B cell (primary cell): Measurements from ENCODE around the gene PAMR1. TPM values are rescaled to one million over a fixed set of nuclear protein-coding genes. Genes with fewer than 3 reads are reported as not detected.

ENCODE experiments used
- ATAC-seq: fragments of 200-7000 bp; cut with Tn5 transposase; one replicate; pipeline ENCODE4 v1.10.0; 2021; ENCODE audit warnings: low read depth, mild to moderate bottlenecking, moderate number of reproducible peaks, moderate library complexity
- CTCF ChIA-PET: fragments of 350-600 bp; sonication (Branson Sonifier 250); formaldehyde crosslinking; loops from one replicate; lab custom pipeline; 2021; ENCODE audit warnings: antibody characterized with exemption, inconsistent platforms; lab: Charles Lee
- POLR2A ChIA-PET: fragments of 350-600 bp; sonication (Branson Sonifier 250); formaldehyde crosslinking; loops from one replicate; lab custom pipeline; 2021; ENCODE audit warnings: antibody characterized with exemption; lab: Charles Lee
- DNase-seq: peaks from one replicate; pipeline ENCODE4 v3.0.0; 2013
- H2AFZ ChIP-seq: 2 replicates; pipeline ENCODE4 v1.6.1; 2012; ENCODE audit warnings: mild to moderate bottlenecking, low read depth, low read length; ENCODE audit not compliant: insufficient read depth, poor library complexity, severe bottlenecking
- H3K27ac ChIP-seq, 2 donors: 1 replicate in 1 of 2; 2 replicates in 1 of 2; pipeline ENCODE4 v1.5.1; 2012 to 2013; ENCODE audit warnings: low read length in 2 of 2, mild to moderate bottlenecking in 2 of 2, moderate library complexity in 1 of 2
- H3K27me3 ChIP-seq, 4 experiments: fragments of 200-600 bp in 1 of 4; sonication (generic) in 1 of 4; replicated peaks in 1 of 4; 1 replicate in 2 of 4; 2 replicates in 2 of 4; pipeline versions ENCODE4 v1.6.1 to v1.7.0; 2013 to 2016; ENCODE audit warnings: low read length in 3 of 4, mild to moderate bottlenecking in 2 of 4, mixed read lengths in 1 of 4, moderate library complexity in 1 of 4; ENCODE audit not compliant: insufficient read depth in 4 of 4, control insufficient read depth in 3 of 4; ENCODE audit errors: control extremely low read depth in 1 of 4
- H3K36me3 ChIP-seq, 2 experiments: replicated peaks in 1 of 2; 1 replicate in 1 of 2; 2 replicates in 1 of 2; pipeline versions ENCODE4 v1.6.1 to v1.7.1; 2013; ENCODE audit warnings: low read length in 1 of 2; ENCODE audit not compliant: insufficient read depth in 2 of 2, control insufficient read depth in 1 of 2; ENCODE audit errors: control extremely low read depth in 1 of 2, extremely low read depth in 1 of 2
- H3K4me1 ChIP-seq, 2 donors: fragments of 200-600 bp in 1 of 2; sonication (generic) in 1 of 2; 1 replicate in 1 of 2; 2 replicates in 1 of 2; pipeline versions ENCODE4 v1.5.1 to v1.6.1; 2013 to 2017; ENCODE audit warnings: low read length in 2 of 2; ENCODE audit not compliant: control insufficient read depth in 2 of 2, insufficient read depth in 2 of 2
- H3K4me2 ChIP-seq: replicated peaks from 2 replicates; pipeline ENCODE3; 2012; ENCODE audit warnings: mild to moderate bottlenecking, low read depth, low read length; ENCODE audit not compliant: poor library complexity, severe bottlenecking
- H3K4me3 ChIP-seq, 5 experiments: fragments of 200-600 bp in 1 of 5; sonication (generic) in 1 of 5; 1 replicate in 3 of 5; 2 replicates in 2 of 5; pipeline versions ENCODE4 v1.5.1 to v1.7.0; 2011 to 2016; ENCODE audit warnings: low read length in 4 of 5, mild to moderate bottlenecking in 4 of 5, low read depth in 2 of 5, control low read depth in 1 of 5, moderate library complexity in 1 of 5; ENCODE audit not compliant: insufficient read depth in 1 of 5; ENCODE audit errors: control extremely low read depth in 1 of 5, extremely low read depth in 1 of 5
- H3K79me2 ChIP-seq: fragments of 200-600 bp; sonication (generic); one replicate; pipeline ENCODE4 v1.6.0; 2016; ENCODE audit warnings: low read length; ENCODE audit not compliant: control insufficient read depth, insufficient read depth
- H3K9ac ChIP-seq: fragments of 200-600 bp; sonication (generic); 2 replicates; pipeline ENCODE4 v1.6.1; 2017; ENCODE audit warnings: mild to moderate bottlenecking, low read length, moderate library complexity
- H3K9me3 ChIP-seq, 3 donors: one replicate each; pipeline versions ENCODE4 v1.6.1 to v1.7.1; 2013; ENCODE audit warnings: low read length in 2 of 3; ENCODE audit not compliant: control insufficient read depth in 2 of 3, insufficient read depth in 1 of 3; ENCODE audit errors: control extremely low read depth in 1 of 3
- H4K20me1 ChIP-seq: 2 replicates; pipeline ENCODE4 v1.6.0; 2012; ENCODE audit warnings: mild to moderate bottlenecking, low read length; ENCODE audit not compliant: insufficient read depth, control insufficient read depth, poor library complexity, severe bottlenecking
- H3K27ac Mint-ChIP-seq: one replicate; pipeline ENCODE4 v1.8.0; 2021; ENCODE audit warnings: mixed read lengths
- H3K27me3 Mint-ChIP-seq: one replicate; pipeline ENCODE4 v1.8.0; 2021; ENCODE audit warnings: mixed read lengths
- H3K4me1 Mint-ChIP-seq: one replicate; pipeline ENCODE4 v1.8.0; 2021; ENCODE audit warnings: mixed read lengths
- H3K4me3 Mint-ChIP-seq: one replicate; pipeline ENCODE4 v1.8.0; 2021; ENCODE audit warnings: mixed read lengths
- H3K9me3 Mint-ChIP-seq: one replicate; pipeline ENCODE4 v1.8.0; 2022; ENCODE audit warnings: mixed read lengths; ENCODE audit not compliant: insufficient read depth
- CTCF ChIP-seq: fragments of 200-600 bp; IDR thresholded peaks from one replicate; pipeline ENCODE4 v1.8.0; 2022; ENCODE audit warnings: antibody characterized with exemption, mild to moderate bottlenecking
- EZH2 ChIP-seq: IDR thresholded peaks from 2 replicates; pipeline ENCODE4 v1.6.1; 2012; ENCODE audit warnings: borderline replicate concordance, low read depth, mild to moderate bottlenecking, moderate library complexity, low read length; ENCODE audit not compliant: insufficient read depth, poor library complexity, severe bottlenecking
- WGBS: methylation state at CpG from one replicate; pipeline ENCODE4 v1.1.5; 2013; ENCODE audit warnings: missing lambda C conversion rate; ENCODE audit not compliant: insufficient coverage; 5-methylcytosine and 5-hydroxymethylcytosine counted together
- intact Hi-C: fragments of 100-400 bp; cut with micrococcal nuclease; formaldehyde crosslinking; loops from one replicate; pipeline ENCODE4 v1.10.0; 2022
- polyA plus RNA-seq: library from polyadenylated mRNA; depleted of rRNA; stranded (reverse); fragments of >200 nt; gene quantifications from 2 replicates; pipeline ENCODE4 v1.2.3, GENCODE V29; 2012
- total RNA-seq, 2 donors: library from RNA; stranded (reverse); fragments of 120-200 nt in 1 of 2; gene quantifications; 1 replicate in 1 of 2; 2 replicates in 1 of 2; pipeline versions ENCODE4 v1.2.3 to v1.2.4, GENCODE V29; 2013 to 2022

PAMR1 gene
- total and polyA plus RNA-seq, 2 donors (not counting 1 experiment from before 2014, with no cell fraction given): not detected

GRCh38 chr11:35466058-35466457 is 59.4 kb downstream of the PAMR1 start:
- intact Hi-C loops: no loop called here
- TF ChIP-seq EZH2 (no peak), CTCF (no peak)
- H3K27ac Mint-ChIP-seq: no peak overlapping the region
- H3K4me3 ChIP-seq: no peak overlapping the region
- DNase-seq (no peak), ATAC-seq (no peak)
- no peak overlapping the region for H3K4me2 ChIP-seq
- no peaks in the 10 kb centered on the region for H3K4me1 ChIP-seq
- POLR2A ChIA-PET: no interaction called here
- peaks cover 57% of the 10 kb centered on the region for H3K27me3 Mint-ChIP-seq
- H4K20me1 ChIP-seq: no peaks in the 10 kb centered on the region
- peaks cover 0 to 10% (median 8%) of the 10 kb centered on the region in 4 experiments for H3K27me3 ChIP-seq
- H2AFZ ChIP-seq: no peak overlapping the region
- H3K79me2 ChIP-seq: no peaks in the 10 kb centered on the region
- no peak overlapping the region for H3K27ac ChIP-seq
- no peaks in the 10 kb centered on the region for H3K36me3 ChIP-seq
- H3K9me3 ChIP-seq: peaks cover 0 to 5% (median 0%) of the 10 kb centered on the region in 3 donors
- no peaks in the 10 kb centered on the region for H3K9me3 Mint-ChIP-seq
- no peak overlapping the region for H3K9ac ChIP-seq
- 70% methylated on average over 2 of the region's 3 CpGs for WGBS
- no peak overlapping the region for H3K4me3 Mint-ChIP-seq
- CTCF ChIA-PET: interaction anchor here (1.1 kb wide), 1 partner anchor 22 kb away, joined by 3 read pairs; no protein-coding TSS in a partner anchor
- H3K4me1 Mint-ChIP-seq: no peaks in the 10 kb centered on the region

DNA sequence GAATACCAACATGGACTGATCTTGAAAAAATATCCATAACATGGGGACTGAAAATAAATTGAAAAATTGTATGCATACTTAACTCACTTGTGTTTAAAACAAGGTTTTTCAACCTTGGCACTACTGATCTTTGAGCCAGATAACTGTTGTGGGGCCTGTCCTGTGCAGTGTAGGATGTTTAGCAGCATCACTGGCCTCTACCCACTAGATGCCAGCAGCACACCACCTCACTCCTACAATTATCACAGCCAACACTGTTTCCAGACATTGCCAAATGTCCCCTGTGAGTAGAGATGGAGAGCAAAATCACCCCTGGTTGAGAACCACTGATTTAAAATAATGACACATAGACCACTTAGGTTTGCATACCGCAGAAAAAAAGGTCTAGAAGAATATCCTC is 61.1 kb downstream of the PAMR1 start:
- Histone ChIP-seq H3K4me3 (no peak overlapping the region), H3K4me1 (no peaks in the 10 kb centered on the region), H3K27ac (no peak overlapping the region), H3K9ac (no peak overlapping the region), H4K20me1 (no peaks in the 10 kb centered on the region), H3K36me3 (no peaks in the 10 kb centered on the region), H3K4me2 (no peak overlapping the region), H2AFZ (no peak overlapping the region), H3K9me3 (peaks cover 0 to 5% (median 0%) of the 10 kb centered on the region in 3 donors), H3K79me2 (no peaks in the 10 kb centered on the region), H3K27me3 (peaks cover 0 to 7% (median 4%) of the 10 kb centered on the region in 4 experiments)
- Mint-ChIP-seq H3K27ac (no peak overlapping the region), H3K4me3 (no peak overlapping the region), H3K9me3 (no peaks in the 10 kb centered on the region), H3K4me1 (no peaks in the 10 kb centered on the region), H3K27me3 (peaks cover 49% of the 10 kb centered on the region)
- no peak for ATAC-seq
- no peak for DNase-seq
- intact Hi-C loops: no loop called here
- 100% methylated on average over 1 of the region's 1 CpG for WGBS
- TF ChIP-seq EZH2 (no peak), CTCF (no peak)
- ChIA-PET CTCF (no interaction called here), POLR2A (no interaction called here)
